RPMI7951 (cell line): ENCODE measurements around the gene SLAMF6. TPM values are rescaled to one million over a fixed set of nuclear protein-coding genes. Genes with fewer than 3 reads are reported as not detected.
"Not testable (repeated sequence)": the region's sequence is repeated elsewhere in the genome, so short reads cannot be mapped to it uniquely, and the experiment has no call there.

ENCODE experiments used
- DNase-seq: peaks from one replicate; pipeline ENCODE4 v3.0.0-alpha.2; 2012; ENCODE audit warnings: low read depth
- total RNA-seq: library from RNA; depleted of rRNA; stranded (reverse); fragments of >200 nt; shearing (Covaris generic); gene quantifications from 2 replicates; pipeline ENCODE4 v1.2.3, GENCODE V29; 2014; rRNA removed

Gene SLAMF6
- not detected in 2 replicates for total RNA-seq

GRCh38 chr1:160522622-160523345, at the start of gene SLAMF6:
Gene SLAMF6, minus strand, starts transcription at chr1:160523255. Its CDS starts 63 bp downstream, at chr1:160523192.
- DNase-seq: no peak

DNA sequence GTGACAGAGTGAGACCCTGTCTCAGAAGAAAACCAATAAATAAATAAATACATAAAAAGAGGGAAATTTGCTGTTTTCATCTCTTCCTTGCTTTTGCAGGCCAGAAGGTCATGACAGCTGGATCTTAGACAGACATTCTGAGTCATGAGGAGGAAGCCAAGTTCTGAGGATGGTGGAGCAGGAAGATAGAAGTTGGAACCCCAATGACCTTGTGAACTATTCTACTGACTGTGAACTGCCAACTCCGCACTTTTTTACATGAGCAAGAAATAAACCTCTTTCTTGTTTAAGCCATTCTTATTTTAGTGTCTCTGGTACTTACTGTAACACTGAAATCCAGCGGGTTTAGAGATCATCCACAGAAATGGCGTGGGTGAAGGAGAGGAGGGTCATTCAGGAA, 47.8 kb upstream of the SLAMF6 start:
- no peak for DNase-seq

- no peak for DNase-seq
Measured at GRCh38 chr1:160569806-160570205, 46.8 kb upstream of the SLAMF6 start.

DNA sequence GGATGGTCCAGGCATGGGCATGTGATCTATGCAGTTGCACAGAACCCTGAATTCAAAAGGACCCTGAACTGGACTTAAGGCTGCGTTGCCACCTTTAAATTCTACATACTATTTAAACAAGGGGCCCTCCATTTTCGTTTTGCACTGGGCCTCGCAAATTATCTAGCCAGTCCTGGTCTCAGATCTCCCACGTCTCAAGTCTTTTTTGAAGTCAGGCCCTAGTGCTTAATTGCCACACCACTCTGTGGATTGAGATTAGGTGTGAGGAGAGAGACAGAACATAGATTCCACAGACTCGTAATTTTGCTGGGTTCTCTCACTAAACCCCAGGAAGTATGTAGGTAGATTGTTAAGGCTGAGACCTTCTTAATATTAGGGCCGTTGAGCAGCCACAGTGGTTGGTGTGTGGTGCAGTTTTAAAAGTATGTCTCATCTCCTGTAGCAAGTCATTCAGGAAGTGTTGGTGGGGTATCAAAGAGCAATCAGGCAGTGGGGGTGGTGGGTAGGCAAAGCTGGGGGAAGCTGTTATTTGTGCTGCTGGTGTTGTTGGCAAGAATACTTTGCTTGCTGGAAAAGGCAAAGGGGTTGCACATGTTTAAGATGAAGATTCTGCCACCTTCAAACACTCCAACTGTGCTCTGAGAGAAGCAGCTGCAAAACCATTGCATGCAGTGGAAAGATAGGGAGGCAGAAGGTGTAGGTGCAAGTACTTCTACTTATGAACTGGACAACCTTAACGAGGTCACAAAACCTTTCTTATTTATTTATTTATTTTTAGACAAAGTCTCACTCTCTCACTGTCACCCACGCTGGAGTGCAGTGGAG, 45.0 kb upstream of the SLAMF6 start:
- DNase-seq: no peak

- no peak for DNase-seq
Measured at GRCh38 chr1:160567341-160567740, 44.3 kb upstream of the SLAMF6 start.

- DNase-seq: no peak
Measured at GRCh38 chr1:160565564-160565963, 42.5 kb upstream of the SLAMF6 start.

GRCh38 chr1:160563230-160563629, 40.2 kb upstream of the SLAMF6 start:
- not testable (repeated sequence) for DNase-seq

DNA sequence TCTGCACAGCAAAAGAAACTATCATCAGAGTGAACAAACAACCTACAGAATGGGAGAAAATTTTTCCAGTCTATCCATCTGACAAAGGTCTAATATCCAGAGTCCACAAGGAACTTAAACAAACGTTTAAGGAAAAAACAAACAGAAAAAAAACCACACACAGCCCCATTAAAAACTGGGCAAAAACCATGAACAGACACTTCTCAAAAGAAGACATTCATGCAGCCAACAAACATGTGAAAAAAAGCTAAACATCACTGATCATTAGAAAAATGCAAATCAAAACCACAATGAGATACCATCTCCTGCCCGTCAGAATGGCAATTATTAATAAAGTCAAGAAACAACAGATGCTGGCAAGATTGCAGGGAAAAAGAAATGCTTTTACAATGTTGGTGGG, 39.7 kb upstream of the SLAMF6 start:
- DNase-seq: not testable (repeated sequence)

GRCh38 chr1:160560806-160561205, 37.8 kb upstream of the SLAMF6 start:
- DNase-seq: no peak

DNA sequence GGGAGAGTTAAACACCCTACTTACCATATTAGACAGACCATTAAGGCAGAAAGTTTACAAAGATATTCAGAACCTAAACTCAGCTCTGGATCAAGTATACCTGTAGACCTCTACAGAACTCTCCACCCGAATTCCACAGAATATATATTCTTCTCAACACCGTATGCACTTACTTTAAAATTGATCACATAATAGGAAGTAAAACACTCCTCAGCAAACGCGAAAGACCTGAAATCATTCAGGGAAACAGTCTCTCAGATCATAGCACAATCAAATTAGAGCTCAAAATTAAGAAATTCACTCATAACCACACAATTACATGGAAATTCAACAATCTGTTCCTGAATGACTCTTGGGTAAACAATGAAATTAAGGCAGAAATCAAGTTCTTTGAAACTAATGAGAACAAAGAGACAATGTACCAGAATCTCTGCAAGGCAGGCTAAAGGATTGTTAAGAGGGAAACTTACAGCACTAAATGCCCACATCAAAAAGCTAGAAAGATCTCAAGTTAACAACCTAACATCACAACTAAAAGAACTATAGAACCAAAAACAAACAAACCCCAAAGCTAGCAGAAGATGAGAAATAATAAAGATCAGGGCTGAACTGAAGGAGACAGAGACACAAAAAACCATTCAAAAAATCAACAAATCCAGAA, 37.1 kb upstream of the SLAMF6 start:
- DNase-seq: no peak

DNA sequence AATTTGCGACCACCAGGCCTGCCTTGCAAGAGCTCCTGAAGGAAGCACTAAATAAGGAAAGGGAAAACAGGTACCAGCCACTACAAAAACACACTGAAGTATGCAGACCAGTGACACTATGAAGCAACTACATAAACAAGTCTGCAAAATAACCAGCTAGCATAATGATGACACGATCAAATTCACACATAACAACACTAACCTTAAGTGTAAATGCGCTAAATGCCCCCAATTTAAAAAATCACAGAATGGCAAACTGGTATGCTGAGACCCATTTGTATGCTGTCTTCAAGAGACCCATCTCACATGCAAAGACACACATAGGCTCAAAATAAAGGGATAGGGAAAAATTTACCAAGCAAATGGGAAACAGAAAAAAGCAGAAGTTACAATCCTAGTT, 36.4 kb upstream of the SLAMF6 start:
- not testable (repeated sequence) for DNase-seq

DNA sequence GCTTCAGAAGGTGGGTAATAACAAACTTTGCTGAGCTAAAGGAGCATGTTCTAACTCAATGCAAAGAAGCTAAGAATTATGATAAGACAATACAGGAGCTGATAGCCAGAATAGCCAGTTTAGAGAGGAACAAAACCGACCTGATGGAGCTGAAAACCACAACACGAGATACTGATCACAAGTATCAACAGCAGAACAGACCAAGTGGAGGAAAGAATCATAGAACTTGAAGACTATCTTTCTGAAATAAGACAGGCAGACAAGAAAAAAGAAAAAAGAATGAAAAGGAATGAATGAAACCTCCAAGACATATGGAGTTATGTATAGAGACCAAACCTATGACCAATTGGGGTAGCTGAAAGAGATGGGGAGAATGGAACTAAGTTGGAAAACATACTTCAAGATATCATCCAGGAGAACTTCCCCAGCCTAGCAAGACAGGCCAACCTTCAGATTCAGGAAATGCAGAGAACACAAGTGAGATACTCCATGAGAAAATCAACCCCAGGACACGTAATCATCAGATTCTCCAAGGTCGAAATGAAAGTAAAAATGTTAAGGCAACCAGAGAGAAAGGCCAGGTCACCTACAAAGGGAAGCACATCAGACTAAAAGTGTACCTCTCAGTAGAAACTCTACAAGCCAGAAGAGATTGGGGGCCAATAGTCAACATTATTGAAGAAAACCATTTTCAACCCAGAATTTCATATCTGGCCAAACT, 35.8 kb upstream of the SLAMF6 start:
- DNase-seq: no peak

GRCh38 chr1:160553778-160554177, 30.7 kb upstream of the SLAMF6 start:
- DNase-seq: no peak

- no peak for DNase-seq
Measured at GRCh38 chr1:160552425-160552824, 29.4 kb upstream of the SLAMF6 start.

GRCh38 chr1:160550572-160551034, 27.5 kb upstream of the SLAMF6 start:
- DNase-seq: no peak

DNA sequence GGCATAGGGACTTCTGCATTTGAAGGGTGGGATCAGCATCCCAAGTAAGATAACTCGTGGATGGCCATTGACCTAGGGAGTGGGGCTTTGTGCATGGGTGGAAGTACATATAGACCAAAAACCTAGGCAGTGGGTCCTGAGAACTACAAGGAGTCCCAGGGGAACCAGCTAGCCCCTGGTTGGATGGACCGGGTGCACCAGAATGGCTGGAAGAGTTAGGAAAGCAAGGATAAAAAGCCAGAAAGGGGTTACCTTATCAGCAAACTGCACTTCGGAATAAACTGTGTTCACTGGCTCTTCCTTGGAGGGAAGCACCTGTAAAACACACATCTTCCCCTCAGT, 26.6 kb upstream of the SLAMF6 start:
- no peak for DNase-seq

DNA sequence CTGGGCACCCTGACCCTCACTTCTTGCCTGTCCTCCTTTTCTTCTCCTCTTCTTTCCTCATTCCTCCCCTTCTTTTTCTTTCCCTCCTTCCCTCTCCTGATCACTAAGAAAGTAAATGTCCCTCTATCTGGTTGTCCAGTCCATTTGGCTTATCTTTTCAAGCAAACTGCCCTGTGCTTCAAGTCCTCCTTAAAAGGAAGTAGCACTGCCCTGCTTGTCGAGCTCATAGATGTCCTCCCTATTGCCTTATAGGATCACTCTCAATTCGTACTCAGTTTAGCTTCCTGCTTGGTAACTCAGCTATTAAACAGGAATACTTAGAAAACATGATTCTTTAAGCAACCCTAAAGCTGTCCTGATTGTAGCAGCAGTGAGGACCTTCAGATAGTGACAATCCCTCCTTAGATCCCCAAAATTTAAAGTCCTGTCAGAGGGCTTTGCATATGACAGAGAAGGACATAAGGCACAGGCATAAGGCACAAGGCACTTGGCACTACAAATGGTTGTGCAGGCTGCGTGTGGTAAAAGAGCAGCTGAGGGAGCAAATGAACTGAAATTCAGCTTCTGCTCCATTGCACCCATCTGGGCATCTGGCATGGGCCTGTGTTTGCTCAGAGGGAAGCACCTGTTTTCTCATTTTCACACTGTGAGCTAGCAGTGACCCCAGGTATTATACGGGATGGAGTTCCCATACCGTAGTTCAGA, 26.1 kb upstream of the SLAMF6 start:
- no peak for DNase-seq

- DNase-seq: no peak
Measured at GRCh38 chr1:160548183-160548582, 25.1 kb upstream of the SLAMF6 start.

GRCh38 chr1:160547422-160547821, 24.4 kb upstream of the SLAMF6 start:
- DNase-seq: no peak

DNA sequence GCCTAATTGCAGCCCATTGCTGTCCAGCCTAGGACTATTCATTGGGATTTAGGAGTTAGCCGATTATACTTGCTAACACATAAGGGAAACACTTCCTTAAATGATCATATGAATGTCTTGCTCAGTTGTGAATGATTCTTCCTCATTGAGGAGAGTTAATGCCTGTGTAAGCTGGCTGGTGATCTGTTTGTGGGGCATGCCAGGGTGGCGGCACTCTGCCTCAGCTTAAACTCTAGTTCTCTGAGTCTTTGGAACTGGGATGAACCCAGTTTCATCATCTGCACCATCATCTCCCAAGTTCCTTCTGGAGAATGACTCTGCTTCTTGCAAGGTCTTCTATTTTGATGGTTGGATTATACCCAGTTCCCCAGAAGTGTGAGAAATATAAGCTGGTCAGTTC, 23.9 kb upstream of the SLAMF6 start:
- DNase-seq: no peak

GRCh38 chr1:160544647-160545046, 21.6 kb upstream of the SLAMF6 start:
- DNase-seq: no peak
